ENCODE results near the gene TRIM3.
A peak's percentile ranks its signal among the peaks of the same experiment; 100 is the strongest.

- peak; percentile 84 for TF ChIP-seq CTCF (conservative IDR thresholded peaks at IDR 0.05; ENCODE audit: low read depth, low read length)
- TF ChIP-seq EZH2 (IDR thresholded peaks at IDR 0.05; ENCODE audit: borderline replicate concordance, low read depth, low read length, poor library complexity, severe bottlenecking): no peak
Measured at GRCh38 chr11:6438979-6439571, 34.7 kb downstream of the TRIM3 start.
